Measurements from ENCODE around the gene FGF22.

FGF22 gene

DNA sequence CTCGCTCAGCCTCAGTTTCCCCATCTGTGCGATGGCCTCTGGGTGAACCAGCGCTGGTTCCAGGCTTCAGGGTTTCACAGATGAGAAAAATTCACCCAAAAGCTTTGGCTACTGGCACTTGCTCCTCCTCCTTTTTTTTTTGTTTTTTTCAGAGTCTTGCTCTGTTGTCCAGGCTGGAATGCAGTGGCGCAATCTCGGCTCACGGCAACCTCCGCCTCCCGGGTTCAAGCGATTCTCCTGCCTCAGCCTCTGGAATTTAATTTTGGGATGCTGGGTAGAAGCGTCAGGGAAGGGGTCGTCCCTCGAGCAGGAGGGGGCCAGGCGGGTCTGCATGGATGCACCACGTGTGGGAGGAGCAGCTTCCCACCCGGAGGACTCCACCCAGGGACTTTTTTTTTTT is 48.5 kb downstream of the FGF22 start:
- no peak overlapping the region for H3K27ac Mint-ChIP-seq
- no peaks in the 10 kb centered on the region for H3K4me1 Mint-ChIP-seq
- peaks cover 2% of the 10 kb centered on the region for H3K9me3 Mint-ChIP-seq
- ATAC-seq (ENCODE audit: low read depth), result no peak
- H3K27me3 Mint-ChIP-seq, result peaks cover 6% of the 10 kb centered on the region
- no peak overlapping the region for H3K4me3 Mint-ChIP-seq
- no peaks in the 10 kb centered on the region for H3K36me3 Mint-ChIP-seq
- no peak for DNase-seq (ENCODE audit: low spot score in 2 of 2)

- Mint-ChIP-seq H3K27me3 (peaks cover 6% of the 10 kb centered on the region), H3K27ac (no peak overlapping the region), H3K36me3 (no peaks in the 10 kb centered on the region), H3K9me3 (peaks cover 2% of the 10 kb centered on the region), H3K4me3 (no peak overlapping the region), H3K4me1 (no peaks in the 10 kb centered on the region)
- DNase-seq (ENCODE audit: low spot score in 2 of 2), result no peak
- no peak for ATAC-seq (ENCODE audit: low read depth)
Measured at GRCh38 chr19:688992-689391, 49.3 kb downstream of the FGF22 start.

- H3K4me3 Mint-ChIP-seq, result no peak overlapping the region
Measured at GRCh38 chr19:690203-690602, 50.5 kb downstream of the FGF22 start.

More at GRCh38 chr19:690203-690602, 50.5 kb downstream of the FGF22 start:
- H3K4me1 Mint-ChIP-seq, result no peaks in the 10 kb centered on the region
- H3K27me3 Mint-ChIP-seq, result peaks cover 11% of the 10 kb centered on the region
- H3K36me3 Mint-ChIP-seq, result no peaks in the 10 kb centered on the region
- no peak overlapping the region for H3K27ac Mint-ChIP-seq
- H3K9me3 Mint-ChIP-seq, result peaks cover 2% of the 10 kb centered on the region
- no peak for DNase-seq (ENCODE audit: low spot score in 2 of 2)
- no peak for ATAC-seq (ENCODE audit: low read depth)

Data from memory B cell (primary cell).